DOHH2 (cell line): ENCODE measurements around the gene SLC6A19.

Experiments
- H3F3A ChIP-seq: fragments of 200-600 bp; sonication (generic), shearing (Covaris generic); 2 replicates; pipeline ENCODE4 v1.6.0; 2016; ENCODE audit warnings: antibody characterized with exemption, mild to moderate bottlenecking; ENCODE audit not compliant: control insufficient read depth, insufficient read depth
- H3K27ac ChIP-seq: fragments of 200-600 bp; sonication (generic); 2 replicates; pipeline ENCODE4 v1.5.1; 2014; ENCODE audit warnings: low read depth, mild to moderate bottlenecking, low read length, moderate library complexity
- H3K27me3 ChIP-seq: fragments of 200-600 bp; sonication (generic); 2 replicates; pipeline ENCODE4 v1.6.1; 2014; ENCODE audit warnings: mild to moderate bottlenecking, low read length, mixed read lengths; ENCODE audit not compliant: control insufficient read depth
- H3K36me3 ChIP-seq: fragments of 200-600 bp; sonication (generic); 2 replicates; pipeline ENCODE4 v1.6.1; 2014; ENCODE audit warnings: mild to moderate bottlenecking, low read length, moderate library complexity, mixed read lengths; ENCODE audit not compliant: control insufficient read depth
- H3K4me1 ChIP-seq: fragments of 200-600 bp; sonication (generic); 2 replicates; pipeline ENCODE4 v1.6.1; 2014; ENCODE audit warnings: mild to moderate bottlenecking, low read length, mixed read lengths; ENCODE audit not compliant: control insufficient read depth
- H3K4me2 ChIP-seq: fragments of 200-600 bp; sonication (generic); 2 replicates; pipeline ENCODE4 v1.6.0; 2014; ENCODE audit warnings: mild to moderate bottlenecking, low read length, moderate library complexity
- H3K4me3 ChIP-seq: fragments of 200-600 bp; sonication (generic); 2 replicates; pipeline ENCODE4 v1.5.1; 2014; ENCODE audit warnings: mild to moderate bottlenecking, low read length, mixed read lengths
- H3K79me2 ChIP-seq: fragments of 200-600 bp; sonication (generic); 2 replicates; pipeline ENCODE4 v1.6.1; 2014; ENCODE audit warnings: mild to moderate bottlenecking, low read length, mixed read lengths; ENCODE audit not compliant: control insufficient read depth
- H3K9me2 ChIP-seq: fragments of 200-600 bp; sonication (generic); replicated peaks from 2 replicates; pipeline ENCODE4 v1.6.1; 2014; ENCODE audit warnings: mild to moderate bottlenecking, low read length, mixed read lengths; ENCODE audit not compliant: control insufficient read depth
- H3K9me3 ChIP-seq: fragments of 200-600 bp; sonication (generic); 2 replicates; pipeline ENCODE4 v1.6.1; 2014; ENCODE audit warnings: antibody characterized with exemption, low read length, mixed read lengths; ENCODE audit not compliant: control insufficient read depth, insufficient read depth
- H4K20me1 ChIP-seq: fragments of 200-600 bp; sonication (generic); 2 replicates; pipeline ENCODE4 v1.6.0; 2014; ENCODE audit warnings: low read depth, mild to moderate bottlenecking, antibody characterized with exemption, low read length, moderate library complexity; ENCODE audit not compliant: control insufficient read depth, insufficient read depth
- CTCF ChIP-seq: fragments of 200-600 bp; sonication (generic); IDR thresholded peaks from one replicate; pipeline ENCODE4 v1.5.1; 2014; ENCODE audit warnings: antibody characterized with exemption, mild to moderate bottlenecking, low read depth, low read length; ENCODE audit not compliant: poor library complexity, severe bottlenecking
- EZH2phosphoT487 ChIP-seq: fragments of 200-600 bp; sonication (generic); IDR thresholded peaks from 2 replicates; pipeline ENCODE4 v1.6.1; 2017; ENCODE audit warnings: borderline replicate concordance, mild to moderate bottlenecking, antibody characterized with exemption, low read length, moderate library complexity, mixed read lengths

SLC6A19 gene

GRCh38 chr5:1270426-1270825, 69.0 kb downstream of the SLC6A19 start:
- H4K20me1 ChIP-seq, result 0 out of 2 replicates have a peak, but pooled peaks cover 3% of the 10 kb centered on the region
- TF ChIP-seq EZH2phosphoT487, result no peak

DNA sequence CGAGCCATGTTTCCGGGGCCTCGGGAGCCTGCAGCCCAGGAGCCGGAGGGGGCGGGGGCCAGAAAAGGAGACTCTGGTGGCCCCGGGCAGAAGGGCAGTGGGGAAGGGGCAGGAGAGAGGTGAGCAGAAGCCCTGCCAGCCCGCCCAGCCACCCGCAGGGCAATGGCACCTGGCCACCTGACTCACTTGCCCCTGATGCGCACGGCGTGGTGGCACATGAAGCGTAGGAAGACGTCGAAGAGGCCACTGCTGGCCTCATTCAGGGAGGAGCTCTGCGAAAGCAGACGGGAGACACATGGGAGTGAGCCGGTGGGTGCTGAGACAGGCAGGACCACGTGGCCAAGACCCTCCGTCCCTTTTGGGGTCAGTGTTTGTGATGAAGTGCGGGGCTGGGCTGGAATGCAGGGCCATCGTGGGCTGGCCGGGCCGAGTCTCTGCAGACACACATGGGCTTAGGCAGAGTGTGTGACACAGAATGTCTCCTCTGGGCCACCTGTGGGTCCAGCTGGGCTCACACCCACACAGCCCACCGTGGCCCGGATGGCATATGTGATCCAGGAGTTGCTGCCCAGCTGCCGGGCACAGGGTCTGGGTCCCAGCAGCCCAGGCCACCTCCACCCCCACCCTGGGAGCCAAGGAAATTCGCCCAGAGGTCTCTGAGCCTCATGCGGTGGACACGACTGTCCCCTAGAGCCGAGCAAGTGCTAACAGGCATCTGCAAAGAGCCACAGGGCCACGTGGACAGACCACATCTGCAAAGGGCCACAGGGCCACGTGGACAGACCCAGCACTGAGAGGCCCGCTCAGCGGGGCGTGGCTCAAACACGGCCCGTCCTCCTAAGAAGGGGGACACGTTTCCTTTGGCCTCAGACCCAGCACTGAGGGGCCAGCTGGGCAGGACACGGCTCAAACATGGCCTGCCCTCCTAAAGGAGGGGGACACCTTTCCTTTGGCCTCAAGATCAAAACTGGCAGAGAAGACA, 69.8 kb downstream of the SLC6A19 start:
- Histone ChIP-seq H3K4me3 (no peak overlapping the region), H4K20me1 (0 out of 2 replicates have a peak, but pooled peaks cover 3% of the 10 kb centered on the region), H3K36me3 (peaks cover 62% of the 10 kb centered on the region), H3K4me1 (no peaks in the 10 kb centered on the region), H3K79me2 (peaks cover 25% of the 10 kb centered on the region), H3K9me2 (no peaks in the 10 kb centered on the region), H3F3A (no peaks in the 10 kb centered on the region), H3K4me2 (no peak overlapping the region), H3K27me3 (no peaks in the 10 kb centered on the region), H3K27ac (no peak overlapping the region), H3K9me3 (no peaks in the 10 kb centered on the region)
- TF ChIP-seq EZH2phosphoT487 (no peak), CTCF (no peak)

More at GRCh38 chr5:1270426-1270825, 69.0 kb downstream of the SLC6A19 start:
- Histone ChIP-seq H3K4me3 (no peak overlapping the region), H3K79me2 (peaks cover 19% of the 10 kb centered on the region), H3K4me2 (no peak overlapping the region), H3K9me3 (no peaks in the 10 kb centered on the region), H3F3A (no peaks in the 10 kb centered on the region), H3K4me1 (no peaks in the 10 kb centered on the region), H3K9me2 (no peaks in the 10 kb centered on the region), H3K36me3 (peaks cover 69% of the 10 kb centered on the region), H3K27me3 (no peaks in the 10 kb centered on the region), H3K27ac (no peak overlapping the region)

- Histone ChIP-seq H3K9me2 (no peaks in the 10 kb centered on the region), H3K36me3 (peaks cover 61% of the 10 kb centered on the region), H3K4me3 (no peak overlapping the region), H3K27ac (no peak overlapping the region), H3F3A (no peaks in the 10 kb centered on the region), H3K27me3 (no peaks in the 10 kb centered on the region), H3K4me1 (no peaks in the 10 kb centered on the region), H3K9me3 (no peaks in the 10 kb centered on the region), H4K20me1 (0 out of 2 replicates have a peak, but pooled peaks cover 3% of the 10 kb centered on the region), H3K4me2 (no peak overlapping the region), H3K79me2 (peaks cover 35% of the 10 kb centered on the region)
- no peak for TF ChIP-seq EZH2phosphoT487
- TF ChIP-seq CTCF, result no peak
Observed at GRCh38 chr5:1272201-1272600, 70.8 kb downstream of the SLC6A19 start.

GRCh38 chr5:1273745-1274144, 72.3 kb downstream of the SLC6A19 start:
- no peaks in the 10 kb centered on the region for H3K9me2 ChIP-seq
- H4K20me1 ChIP-seq, result 0 out of 2 replicates have a peak, but pooled peaks cover 3% of the 10 kb centered on the region
- H3K4me3 ChIP-seq, result no peak overlapping the region
- no peaks in the 10 kb centered on the region for H3K4me1 ChIP-seq
- no peak overlapping the region for H3K4me2 ChIP-seq
- H3K79me2 ChIP-seq, result peaks cover 49% of the 10 kb centered on the region
- H3K27ac ChIP-seq, result no peak overlapping the region
- H3K27me3 ChIP-seq, result no peaks in the 10 kb centered on the region
- peaks cover 65% of the 10 kb centered on the region for H3K36me3 ChIP-seq
- TF ChIP-seq EZH2phosphoT487 (no peak), CTCF (no peak)
- no peaks in the 10 kb centered on the region for H3F3A ChIP-seq
- H3K9me3 ChIP-seq, result no peaks in the 10 kb centered on the region
